Tibial nerve (tissue), 4 donors: Measurements from ENCODE around the gene PLCG2.

Source experiments
- EP300 ChIP-seq, 2 donors: sonication (generic); formaldehyde crosslinking; IDR thresholded peaks; one replicate each; pipeline ENCODE4 v1.6.1; 2017; ENCODE audit warnings: antibody characterized with exemption in 2 of 2, mild to moderate bottlenecking in 1 of 2
- TF ChIP-seq, protein P1 (sequence below), 5 experiments: fragments of 200-600 bp in 3 of 5; fragments of 450-650 bp in 2 of 5; sonication (generic) in 3 of 5; IDR thresholded peaks; one replicate each; pipeline ENCODE4 v1.5.1; 2016 to 2019; ENCODE audit warnings: antibody characterized with exemption in 5 of 5, mild to moderate bottlenecking in 3 of 5, moderate library complexity in 2 of 5

DNA sequence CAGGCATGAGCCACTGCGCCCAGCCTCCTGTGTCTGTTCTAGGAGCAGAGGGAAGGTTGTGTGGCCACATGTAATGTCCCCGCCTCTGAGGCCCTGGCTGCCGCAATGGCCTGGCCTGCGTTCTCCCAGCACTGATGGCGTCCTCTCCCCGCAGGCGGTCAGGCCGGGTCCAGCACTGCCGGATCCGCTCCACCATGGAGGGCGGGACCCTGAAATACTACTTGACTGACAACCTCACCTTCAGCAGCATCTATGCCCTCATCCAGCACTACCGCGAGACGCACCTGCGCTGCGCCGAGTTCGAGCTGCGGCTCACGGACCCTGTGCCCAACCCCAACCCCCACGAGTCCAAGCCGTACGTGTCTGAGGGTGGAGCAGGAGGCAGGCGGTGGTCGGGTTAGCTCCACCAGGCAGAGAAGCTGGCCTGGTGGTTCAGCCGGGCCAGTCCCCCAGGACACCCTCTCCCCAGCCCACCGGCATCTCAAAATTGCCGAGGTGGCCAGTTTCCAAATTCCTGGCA, 131.3 kb downstream of the PLCG2 start:
- TF ChIP-seq, protein P1, sequence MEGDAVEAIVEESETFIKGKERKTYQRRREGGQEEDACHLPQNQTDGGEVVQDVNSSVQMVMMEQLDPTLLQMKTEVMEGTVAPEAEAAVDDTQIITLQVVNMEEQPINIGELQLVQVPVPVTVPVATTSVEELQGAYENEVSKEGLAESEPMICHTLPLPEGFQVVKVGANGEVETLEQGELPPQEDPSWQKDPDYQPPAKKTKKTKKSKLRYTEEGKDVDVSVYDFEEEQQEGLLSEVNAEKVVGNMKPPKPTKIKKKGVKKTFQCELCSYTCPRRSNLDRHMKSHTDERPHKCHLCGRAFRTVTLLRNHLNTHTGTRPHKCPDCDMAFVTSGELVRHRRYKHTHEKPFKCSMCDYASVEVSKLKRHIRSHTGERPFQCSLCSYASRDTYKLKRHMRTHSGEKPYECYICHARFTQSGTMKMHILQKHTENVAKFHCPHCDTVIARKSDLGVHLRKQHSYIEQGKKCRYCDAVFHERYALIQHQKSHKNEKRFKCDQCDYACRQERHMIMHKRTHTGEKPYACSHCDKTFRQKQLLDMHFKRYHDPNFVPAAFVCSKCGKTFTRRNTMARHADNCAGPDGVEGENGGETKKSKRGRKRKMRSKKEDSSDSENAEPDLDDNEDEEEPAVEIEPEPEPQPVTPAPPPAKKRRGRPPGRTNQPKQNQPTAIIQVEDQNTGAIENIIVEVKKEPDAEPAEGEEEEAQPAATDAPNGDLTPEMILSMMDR (IDR thresholded peaks at IDR 0.05): no peak
- TF ChIP-seq EP300 (IDR thresholded peaks at IDR 0.05): no peak
